Loucy (cell line): ENCODE results near the gene TMEM267.

Source experiments
- EZH2phosphoT487 ChIP-seq: fragments of 200-600 bp; IDR thresholded peaks from 2 replicates; pipeline ENCODE4 v1.6.1; 2018; ENCODE audit warnings: antibody characterized with exemption, mild to moderate bottlenecking, moderate library complexity, borderline replicate concordance
- TF ChIP-seq, protein P1 (sequence below): fragments of 200-600 bp; sonication (generic); conservative IDR thresholded peaks from 2 replicates; pipeline ENCODE4 v1.5.1; 2014; ENCODE audit warnings: mild to moderate bottlenecking, antibody characterized with exemption, low read length

DNA sequence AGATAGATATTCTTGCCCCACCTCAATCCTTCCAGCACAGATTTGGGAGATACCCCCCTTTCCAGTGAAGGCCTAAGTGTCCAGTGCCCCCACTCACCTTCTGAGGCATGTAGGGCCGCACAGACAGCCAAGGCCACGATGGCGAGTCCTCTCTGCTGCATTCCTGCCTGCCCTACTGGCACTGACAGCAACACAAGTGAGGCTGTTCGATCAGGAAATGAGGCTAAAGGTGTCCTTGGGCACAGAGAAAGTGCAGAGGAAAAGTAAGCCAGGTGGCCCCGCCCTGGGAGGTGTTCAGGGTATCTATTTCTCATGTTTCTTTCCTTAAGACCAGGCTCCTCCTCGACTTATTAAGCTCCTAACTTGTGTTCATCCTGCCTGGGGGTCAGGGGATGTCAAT is 71.5 kb downstream of the TMEM267 start, which contains the start of gene CCL28:
- TF ChIP-seq, protein P1, sequence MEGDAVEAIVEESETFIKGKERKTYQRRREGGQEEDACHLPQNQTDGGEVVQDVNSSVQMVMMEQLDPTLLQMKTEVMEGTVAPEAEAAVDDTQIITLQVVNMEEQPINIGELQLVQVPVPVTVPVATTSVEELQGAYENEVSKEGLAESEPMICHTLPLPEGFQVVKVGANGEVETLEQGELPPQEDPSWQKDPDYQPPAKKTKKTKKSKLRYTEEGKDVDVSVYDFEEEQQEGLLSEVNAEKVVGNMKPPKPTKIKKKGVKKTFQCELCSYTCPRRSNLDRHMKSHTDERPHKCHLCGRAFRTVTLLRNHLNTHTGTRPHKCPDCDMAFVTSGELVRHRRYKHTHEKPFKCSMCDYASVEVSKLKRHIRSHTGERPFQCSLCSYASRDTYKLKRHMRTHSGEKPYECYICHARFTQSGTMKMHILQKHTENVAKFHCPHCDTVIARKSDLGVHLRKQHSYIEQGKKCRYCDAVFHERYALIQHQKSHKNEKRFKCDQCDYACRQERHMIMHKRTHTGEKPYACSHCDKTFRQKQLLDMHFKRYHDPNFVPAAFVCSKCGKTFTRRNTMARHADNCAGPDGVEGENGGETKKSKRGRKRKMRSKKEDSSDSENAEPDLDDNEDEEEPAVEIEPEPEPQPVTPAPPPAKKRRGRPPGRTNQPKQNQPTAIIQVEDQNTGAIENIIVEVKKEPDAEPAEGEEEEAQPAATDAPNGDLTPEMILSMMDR: no peak
- no peak for TF ChIP-seq EZH2phosphoT487
